HEK293 (cell line): ENCODE results near the gene PHLDB3.
A peak's percentile ranks its signal among the peaks of the same experiment; 100 is the strongest.

ENCODE experiments used
- CTCF ChIA-PET: fragments of 350-600 bp; formaldehyde crosslinking; extraction: SDS; loops from one replicate; lab custom pipeline; 2021; ENCODE audit warnings: antibody characterized with exemption; lab: Yijun Ruan, JAX
- POLR2A ChIA-PET: fragments of 300-600 bp; formaldehyde crosslinking; extraction: SDS; loops from one replicate; lab custom pipeline; 2020; ENCODE audit warnings: antibody characterized with exemption, inconsistent platforms; lab: Yijun Ruan, JAX
- H3K27ac ChIP-seq: fragments of 200-500 bp; sonication (Bioruptor generic); 2 replicates; pipeline ENCODE4 v1.5.1; 2014; ENCODE audit warnings: low read depth, low read length, control low read depth, inconsistent platforms; ENCODE audit errors: extremely low read depth
- H3K36me3 ChIP-seq, 2 experiments: fragments of 200-500 bp in 1 of 2; sonication (Bioruptor generic) in 1 of 2; 1 replicate in 1 of 2; 2 replicates in 1 of 2; pipeline ENCODE4 v1.5.1; 2014 to 2017; ENCODE audit warnings: inconsistent platforms in 2 of 2, low read length in 2 of 2; ENCODE audit not compliant: control insufficient read depth in 2 of 2, insufficient read depth in 1 of 2
- H3K4me1 ChIP-seq: fragments of 200-500 bp; sonication (Bioruptor generic); 2 replicates; pipeline ENCODE4 v1.5.1; 2014; ENCODE audit warnings: mild to moderate bottlenecking, low read length, inconsistent platforms; ENCODE audit not compliant: control insufficient read depth, insufficient read depth
- H3K4me3 ChIP-seq: 2 replicates; pipeline ENCODE4 v1.5.1; 2011; ENCODE audit warnings: low read depth, mild to moderate bottlenecking, control low read depth, low read length, moderate library complexity
- H3K9me3 ChIP-seq: fragments of 200-500 bp; sonication (Bioruptor generic); 2 replicates; pipeline ENCODE4 v1.5.1; 2014; ENCODE audit warnings: low read depth, low read length, inconsistent platforms; ENCODE audit not compliant: control insufficient read depth, insufficient read depth
- GLI2 ChIP-seq: fragments of 450-650 bp; formaldehyde crosslinking; IDR thresholded peaks from 2 replicates; pipeline ENCODE4; 2017; ENCODE audit warnings: missing biosample characterization, missing genetic modification characterization, low read depth, borderline replicate concordance
- KLF9 ChIP-seq: fragments of 450-650 bp; formaldehyde crosslinking; IDR thresholded peaks from 2 replicates; pipeline ENCODE4 v1.5.1; 2016; ENCODE audit warnings: missing biosample characterization, missing genetic modification characterization, low read depth
- PRDM1 ChIP-seq: fragments of 450-650 bp; formaldehyde crosslinking; IDR thresholded peaks from 2 replicates; pipeline ENCODE4; 2016; ENCODE audit warnings: missing biosample characterization, missing genetic modification characterization
- REST ChIP-seq: fragments of 450-650 bp; formaldehyde crosslinking; IDR thresholded peaks from 2 replicates; pipeline ENCODE4 v1.5.1; 2016; ENCODE audit warnings: missing biosample characterization, missing genetic modification characterization
- SP7 ChIP-seq: fragments of 450-650 bp; formaldehyde crosslinking; IDR thresholded peaks from 2 replicates; pipeline ENCODE4 v1.5.1; 2016; ENCODE audit warnings: missing biosample characterization, missing genetic modification characterization
- ZBTB20 ChIP-seq: fragments of 450-650 bp; formaldehyde crosslinking; IDR thresholded peaks from 2 replicates; pipeline ENCODE4 v1.5.1; 2016; ENCODE audit warnings: missing biosample characterization, missing genetic modification characterization
- ZBTB26 ChIP-seq: fragments of 450-650 bp; formaldehyde crosslinking; optimal IDR thresholded peaks from 2 replicates; pipeline ENCODE3; 2016; ENCODE audit warnings: missing biosample characterization, mild to moderate bottlenecking, missing genetic modification characterization
- ZBTB8A ChIP-seq: fragments of 450-650 bp; formaldehyde crosslinking; IDR thresholded peaks from 2 replicates; pipeline ENCODE4 v1.5.1; 2016; ENCODE audit warnings: missing biosample characterization, missing genetic modification characterization
- ZFP3 ChIP-seq: fragments of 450-650 bp; formaldehyde crosslinking; IDR thresholded peaks from 2 replicates; pipeline ENCODE4 v1.5.1; 2016; ENCODE audit warnings: low read depth, missing biosample characterization, missing genetic modification characterization
- ZNF138 ChIP-seq: fragments of 450-650 bp; formaldehyde crosslinking; IDR thresholded peaks from 2 replicates; pipeline ENCODE4 v1.5.1; 2016; ENCODE audit warnings: missing biosample characterization, missing genetic modification characterization, borderline replicate concordance
- ZNF311 ChIP-seq: fragments of 450-650 bp; formaldehyde crosslinking; IDR thresholded peaks from 2 replicates; pipeline ENCODE4 v1.5.1; 2017; ENCODE audit warnings: missing biosample characterization, missing genetic modification characterization, borderline replicate concordance
- ZNF335 ChIP-seq: fragments of 450-650 bp; formaldehyde crosslinking; conservative IDR thresholded peaks from 2 replicates; pipeline ENCODE4 v1.5.1; 2016; ENCODE audit warnings: missing biosample characterization, missing genetic modification characterization
- ZNF354C ChIP-seq: fragments of 450-650 bp; formaldehyde crosslinking; IDR thresholded peaks from 2 replicates; pipeline ENCODE4 v1.5.1; 2016; ENCODE audit warnings: missing biosample characterization, missing genetic modification characterization, low read depth, borderline replicate concordance
- ZNF510 ChIP-seq: fragments of 450-650 bp; formaldehyde crosslinking; IDR thresholded peaks from 2 replicates; pipeline ENCODE4 v1.5.1; 2018; ENCODE audit warnings: mild to moderate bottlenecking, missing genetic modification characterization, missing biosample characterization; ENCODE audit not compliant: insufficient replicate concordance
- ZNF555 ChIP-seq: fragments of 450-650 bp; formaldehyde crosslinking; conservative IDR thresholded peaks from 2 replicates; pipeline ENCODE4 v1.5.1; 2017; ENCODE audit warnings: missing biosample characterization, mild to moderate bottlenecking, missing genetic modification characterization, inconsistent platforms
- ZNF561 ChIP-seq: fragments of 450-650 bp; IDR thresholded peaks from 2 replicates; pipeline ENCODE4 v1.5.1; 2018; ENCODE audit warnings: missing biosample characterization, missing genetic modification characterization, borderline replicate concordance
- ZNF600 ChIP-seq: fragments of 450-650 bp; formaldehyde crosslinking; IDR thresholded peaks from 2 replicates; pipeline ENCODE4 v1.5.1; 2016; ENCODE audit warnings: missing biosample characterization, missing genetic modification characterization
- ZNF785 ChIP-seq: fragments of 450-650 bp; formaldehyde crosslinking; IDR thresholded peaks from 2 replicates; pipeline ENCODE4 v1.5.1; 2016; ENCODE audit warnings: missing biosample characterization, missing genetic modification characterization
- ZNF830 ChIP-seq: fragments of 450-650 bp; IDR thresholded peaks from 2 replicates; pipeline ENCODE4 v1.5.0; 2018; ENCODE audit warnings: missing biosample characterization, missing genetic modification characterization, low read depth, mild to moderate bottlenecking, moderate library complexity
- ZSCAN5A ChIP-seq: fragments of 450-650 bp; formaldehyde crosslinking; IDR thresholded peaks from 2 replicates; pipeline ENCODE4 v1.5.1; 2016; ENCODE audit warnings: missing biosample characterization, missing genetic modification characterization
- TF ChIP-seq, protein P1 (sequence below): fragments of 450-650 bp; formaldehyde crosslinking; IDR thresholded peaks from 2 replicates; pipeline ENCODE4 v1.5.1; 2016; ENCODE audit warnings: missing biosample characterization, missing genetic modification characterization
- TF ChIP-seq, protein P2 (sequence below): fragments of 450-650 bp; formaldehyde crosslinking; IDR thresholded peaks from 2 replicates; pipeline ENCODE4 v1.5.1; 2016; ENCODE audit warnings: missing biosample characterization, missing genetic modification characterization

Gene PHLDB3

DNA sequence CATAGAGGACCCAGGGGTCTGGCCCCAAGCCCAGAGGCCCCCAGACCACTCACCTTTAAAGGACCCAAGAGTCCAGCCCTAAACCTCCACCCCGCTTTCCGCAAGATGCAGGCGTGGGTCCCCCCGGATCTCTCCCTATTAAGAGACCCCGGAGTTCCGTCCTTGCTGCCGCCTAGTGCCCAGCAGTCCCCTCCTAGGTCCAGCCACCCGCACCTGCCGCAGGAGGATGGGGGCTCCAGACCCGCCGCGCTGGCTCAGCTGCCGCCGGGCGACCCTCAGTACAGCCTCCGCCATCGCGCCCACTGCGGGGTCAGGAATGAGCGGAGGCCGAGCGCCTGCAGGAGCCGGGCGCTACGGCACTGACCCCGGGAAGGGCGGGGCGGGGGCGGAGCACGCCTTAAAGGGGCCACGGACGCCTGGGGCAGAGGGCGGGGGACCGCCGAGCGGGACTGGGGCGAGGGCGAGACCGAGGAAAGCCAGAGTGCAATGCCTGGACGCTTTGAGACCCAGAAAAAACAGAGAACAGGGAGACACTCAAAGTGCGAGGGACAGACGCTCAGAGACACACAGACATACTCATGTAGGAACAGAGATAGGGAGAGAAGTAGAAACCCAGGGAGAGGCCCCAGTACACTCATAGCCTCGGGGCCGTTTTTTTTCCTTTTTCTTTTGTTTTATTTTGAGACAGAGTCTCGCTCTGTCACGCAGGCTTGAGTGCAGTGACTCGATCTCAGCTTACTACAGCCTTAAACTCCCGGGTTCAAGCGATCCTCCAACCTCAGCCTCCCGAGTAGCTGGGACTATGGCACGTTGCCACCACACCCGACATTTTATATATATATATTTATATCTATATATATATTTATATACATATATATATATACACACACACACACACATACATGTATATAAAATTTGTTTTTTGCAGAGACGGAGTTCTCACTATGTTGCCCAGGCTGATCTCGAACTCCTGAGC lies 22.6 kb upstream of the PHLDB3 start, which contains the start of gene ETHE1:
ETHE1 (minus strand) TSS at position 318 of the 976 bp plus-strand sequence; CDS start at position 294, 24 bp downstream.
- peak within 1 kb of the TSS; percentile 64; the same call in 1 of the 2 replicates for H3K27ac ChIP-seq
- H3K4me1 ChIP-seq: peaks cover 30% of the 10 kb centered on the region
- ChIA-PET CTCF (interaction anchor here (0.6 to 14.5 kb wide), 13 partner anchors 8 to 423 kb away, joined by 3 to 749 read pairs (median 5); no protein-coding TSS in a partner anchor), POLR2A (interaction anchor here (0.5 to 2.7 kb wide), 5 partner anchors 8 to 80 kb away, joined by 3 to 10 read pairs (median 4); no protein-coding TSS in a partner anchor)
- peaks cover 0 to 13% of the 10 kb centered on the region in 2 experiments; a peak in 1 of 3 replicates for H3K36me3 ChIP-seq
- peak within 1 kb of the TSS; percentile 60 for H3K4me3 ChIP-seq
- no peaks in the 10 kb centered on the region for H3K9me3 ChIP-seq
- TF ChIP-seq ZSCAN5A (tag by site-specific recombination) (0 out of 2 replicates have a peak, but pooled peaks have one; percentile 29), GLI2 (tag by site-specific recombination) (no peak), KLF9 (tag by site-specific recombination) (peak; percentile 97), ZNF510 (tag by site-specific recombination) (no peak), ZNF561 (tag by site-specific recombination) (0 out of 2 replicates have a peak, but pooled peaks have one; percentile 58), ZNF138 (tag by site-specific recombination) (no peak), ZNF830 (no peak), SP7 (tag by site-specific recombination) (peak; percentile 75), ZNF311 (tag by site-specific recombination) (no peak), ZNF354C (no peak), ZBTB26 (peak; percentile 66), ZNF335 (peak; percentile 81), REST (tag by site-specific recombination) (peak; percentile 50; the same call in 1 of the 2 replicates), ZBTB20 (tag by site-specific recombination) (peak; percentile 87), ZNF555 (no peak), PRDM1 (tag by site-specific recombination) (peak; percentile 75), ZNF600 (tag by site-specific recombination) (peak; percentile 86), ZNF785 (tag by site-specific recombination) (no peak; the same call in 1 of the 2 replicates), ZFP3 (tag by site-specific recombination) (no peak), ZBTB8A (peak; percentile 97)
- TF ChIP-seq, protein P1, sequence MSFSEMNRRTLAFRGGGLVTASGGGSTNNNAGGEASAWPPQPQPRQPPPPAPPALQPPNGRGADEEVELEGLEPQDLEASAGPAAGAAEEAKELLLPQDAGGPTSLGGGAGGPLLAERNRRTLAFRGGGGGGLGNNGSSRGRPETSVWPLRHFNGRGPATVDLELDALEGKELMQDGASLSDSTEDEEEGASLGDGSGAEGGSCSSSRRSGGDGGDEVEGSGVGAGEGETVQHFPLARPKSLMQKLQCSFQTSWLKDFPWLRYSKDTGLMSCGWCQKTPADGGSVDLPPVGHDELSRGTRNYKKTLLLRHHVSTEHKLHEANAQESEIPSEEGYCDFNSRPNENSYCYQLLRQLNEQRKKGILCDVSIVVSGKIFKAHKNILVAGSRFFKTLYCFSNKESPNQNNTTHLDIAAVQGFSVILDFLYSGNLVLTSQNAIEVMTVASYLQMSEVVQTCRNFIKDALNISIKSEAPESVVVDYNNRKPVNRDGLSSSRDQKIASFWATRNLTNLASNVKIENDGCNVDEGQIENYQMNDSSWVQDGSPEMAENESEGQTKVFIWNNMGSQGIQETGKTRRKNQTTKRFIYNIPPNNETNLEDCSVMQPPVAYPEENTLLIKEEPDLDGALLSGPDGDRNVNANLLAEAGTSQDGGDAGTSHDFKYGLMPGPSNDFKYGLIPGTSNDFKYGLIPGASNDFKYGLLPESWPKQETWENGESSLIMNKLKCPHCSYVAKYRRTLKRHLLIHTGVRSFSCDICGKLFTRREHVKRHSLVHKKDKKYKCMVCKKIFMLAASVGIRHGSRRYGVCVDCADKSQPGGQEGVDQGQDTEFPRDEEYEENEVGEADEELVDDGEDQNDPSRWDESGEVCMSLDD (tag by site-specific recombination): peak; percentile 62; the same call in 1 of the 2 replicates
- TF ChIP-seq, protein P2, sequence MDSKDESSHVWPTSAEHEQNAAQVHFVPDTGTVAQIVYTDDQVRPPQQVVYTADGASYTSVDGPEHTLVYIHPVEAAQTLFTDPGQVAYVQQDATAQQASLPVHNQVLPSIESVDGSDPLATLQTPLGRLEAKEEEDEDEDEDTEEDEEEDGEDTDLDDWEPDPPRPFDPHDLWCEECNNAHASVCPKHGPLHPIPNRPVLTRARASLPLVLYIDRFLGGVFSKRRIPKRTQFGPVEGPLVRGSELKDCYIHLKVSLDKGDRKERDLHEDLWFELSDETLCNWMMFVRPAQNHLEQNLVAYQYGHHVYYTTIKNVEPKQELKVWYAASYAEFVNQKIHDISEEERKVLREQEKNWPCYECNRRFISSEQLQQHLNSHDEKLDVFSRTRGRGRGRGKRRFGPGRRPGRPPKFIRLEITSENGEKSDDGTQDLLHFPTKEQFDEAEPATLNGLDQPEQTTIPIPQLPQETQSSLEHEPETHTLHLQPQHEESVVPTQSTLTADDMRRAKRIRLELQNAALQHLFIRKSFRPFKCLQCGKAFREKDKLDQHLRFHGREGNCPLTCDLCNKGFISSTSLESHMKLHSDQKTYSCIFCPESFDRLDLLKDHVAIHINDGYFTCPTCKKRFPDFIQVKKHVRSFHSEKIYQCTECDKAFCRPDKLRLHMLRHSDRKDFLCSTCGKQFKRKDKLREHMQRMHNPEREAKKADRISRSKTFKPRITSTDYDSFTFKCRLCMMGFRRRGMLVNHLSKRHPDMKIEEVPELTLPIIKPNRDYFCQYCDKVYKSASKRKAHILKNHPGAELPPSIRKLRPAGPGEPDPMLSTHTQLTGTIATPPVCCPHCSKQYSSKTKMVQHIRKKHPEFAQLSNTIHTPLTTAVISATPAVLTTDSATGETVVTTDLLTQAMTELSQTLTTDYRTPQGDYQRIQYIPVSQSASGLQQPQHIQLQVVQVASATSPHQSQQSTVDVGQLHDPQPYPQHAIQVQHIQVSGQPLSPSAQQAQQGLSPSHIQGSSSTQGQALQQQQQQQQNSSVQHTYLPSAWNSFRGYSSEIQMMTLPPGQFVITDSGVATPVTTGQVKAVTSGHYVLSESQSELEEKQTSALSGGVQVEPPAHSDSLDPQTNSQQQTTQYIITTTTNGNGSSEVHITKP (tag by site-specific recombination): peak; percentile 61; the same call in 1 of the 2 replicates
